Measurements from ENCODE around the gene GAREM1.

- TF ChIP-seq POLR2AphosphoS5 (IDR thresholded peaks at IDR 0.05; ENCODE audit: insufficient read depth, low read depth, low read length) (no peak), POLR2A (IDR thresholded peaks at IDR 0.05; ENCODE audit: low read depth, low read length) (no peak), CTCF (IDR thresholded peaks at IDR 0.05; ENCODE audit: extremely low read depth in 1 of 2, insufficient read depth in 1 of 2, low read depth in 1 of 2, low read length in 2 of 2) (no peak), EZH2 (IDR thresholded peaks at IDR 0.05; ENCODE audit: borderline replicate concordance, low read depth, low read length, severe bottlenecking) (no peak), MAX (IDR thresholded peaks at IDR 0.05; ENCODE audit: insufficient read depth, insufficient read length) (no peak), GATA2 (IDR thresholded peaks at IDR 0.05; ENCODE audit: insufficient read depth, insufficient read length, low read depth, low read length) (no peak), JUN (IDR thresholded peaks at IDR 0.05; ENCODE audit: borderline replicate concordance, insufficient read depth, insufficient read length, low read depth) (no peak), MYC (IDR thresholded peaks at IDR 0.05; ENCODE audit: low read depth, low read length) (no peak)
Observed at GRCh38 chr18:32483002-32483401, 12.3 kb upstream of the GAREM1 start.

Data from endothelial cell of umbilical vein (primary cell).